CD4-positive, alpha-beta T cell (primary cell): Measurements from ENCODE around the gene NOL12. TPM values are rescaled to one million over a fixed set of nuclear protein-coding genes. Genes with fewer than 3 reads are reported as not detected.

Source experiments
- ATAC-seq: fragments of 200-7000 bp; cut with Tn5 transposase; one replicate; pipeline ENCODE4 v1.10.0; 2022; ENCODE audit warnings: mild to moderate bottlenecking; ENCODE audit not compliant: poor library complexity
- CTCF ChIA-PET: fragments of 350-600 bp; sonication (Branson Sonifier 250); formaldehyde crosslinking; loops from one replicate; lab custom pipeline; 2021; ENCODE audit warnings: antibody characterized with exemption, inconsistent platforms; lab: Charles Lee
- POLR2A ChIA-PET: fragments of 350-600 bp; sonication (Branson Sonifier 250); formaldehyde crosslinking; loops from one replicate; lab custom pipeline; 2021; ENCODE audit warnings: antibody characterized with exemption, inconsistent platforms; lab: Charles Lee
- DNase-seq, 14 experiments: peaks; one replicate each; pipeline ENCODE4 v3.0.0-alpha.2; 2013 to 2020; ENCODE audit warnings: mixed read lengths in 2 of 14
- H3K27ac ChIP-seq, 2 donors: one replicate each; pipeline versions ENCODE4 v1.5.1 to v1.7.0; 2013; ENCODE audit warnings: low read length in 2 of 2, low read depth in 1 of 2, mild to moderate bottlenecking in 1 of 2
- H3K27me3 ChIP-seq, 2 experiments: 1 replicate in 1 of 2; 2 replicates in 1 of 2; pipeline versions ENCODE4 v1.6.1 to v1.7.0; 2013; ENCODE audit warnings: low read length in 2 of 2, control low read depth in 1 of 2, mild to moderate bottlenecking in 1 of 2, moderate library complexity in 1 of 2; ENCODE audit not compliant: insufficient read depth in 2 of 2, control insufficient read depth in 1 of 2
- H3K36me3 ChIP-seq: one replicate; pipeline ENCODE4 v1.6.1; 2013; ENCODE audit warnings: low read length, control low read depth; ENCODE audit not compliant: insufficient read depth
- H3K4me1 ChIP-seq: one replicate; pipeline ENCODE4 v1.6.1; 2013; ENCODE audit warnings: low read length, control low read depth; ENCODE audit not compliant: insufficient read depth
- H3K4me3 ChIP-seq: one replicate; pipeline ENCODE4 v1.5.1; 2013; ENCODE audit warnings: mild to moderate bottlenecking, low read length, moderate library complexity
- H3K9me3 ChIP-seq, 2 experiments: 1 replicate in 1 of 2; 2 replicates in 1 of 2; pipeline versions ENCODE4 v1.6.1 to v1.7.0; 2013; ENCODE audit warnings: low read length in 2 of 2, mild to moderate bottlenecking in 2 of 2, control low read depth in 1 of 2, moderate library complexity in 1 of 2; ENCODE audit not compliant: control insufficient read depth in 1 of 2, insufficient read depth in 1 of 2
- H3K27ac Mint-ChIP-seq: one replicate; pipeline ENCODE4 v1.8.0; 2020; ENCODE audit warnings: mixed read lengths
- H3K27me3 Mint-ChIP-seq: one replicate; pipeline ENCODE4 v1.8.0; 2021; ENCODE audit warnings: mixed read lengths
- H3K36me3 Mint-ChIP-seq: one replicate; pipeline ENCODE4 v1.8.0; 2021; ENCODE audit warnings: low read depth, mixed read lengths
- H3K4me1 Mint-ChIP-seq: one replicate; pipeline ENCODE4 v1.8.0; 2021; ENCODE audit warnings: low read depth, mixed read lengths
- H3K4me3 Mint-ChIP-seq: one replicate; pipeline ENCODE4 v1.8.0; 2020; ENCODE audit warnings: mild to moderate bottlenecking, mixed read lengths
- H3K9me3 Mint-ChIP-seq: one replicate; pipeline ENCODE4 v1.8.0; 2020; ENCODE audit warnings: mixed read lengths
- CTCF ChIP-seq: fragments of 200-600 bp; IDR thresholded peaks from one replicate; pipeline ENCODE4 v1.8.0; 2022; ENCODE audit warnings: antibody characterized with exemption, mild to moderate bottlenecking
- intact Hi-C, 2 experiments: fragments of 100-400 bp; cut with DNase I in 1 of 2; cut with micrococcal nuclease in 1 of 2; formaldehyde crosslinking; loops; one replicate each; pipeline versions ENCODE4 v1.15.1 to v1.9.0; 2023 to 2025; cut with DNase I, micrococcal nuclease
- total RNA-seq, 174 experiments: library from RNA in 2 of 174; stranded (reverse) in 2 of 174; gene quantifications; one replicate each; pipeline ENCODE4 v1.2.3 and lab custom pipeline; 2021 to 2026

Gene NOL12
- total RNA-seq, 2 experiments from 2014 or later = 24.3 to 26.2 TPM

- intact Hi-C loops = loop anchor here (1.0 kb wide), 1 partner anchor 21 kb away; no protein-coding TSS in a partner anchor
- Mint-ChIP-seq H3K4me1 (peaks cover 49% of the 10 kb centered on the region), H3K9me3 (no peaks in the 10 kb centered on the region), H3K27me3 (no peaks in the 10 kb centered on the region), H3K27ac (no peak overlapping the region), H3K36me3 (peaks cover 19% of the 10 kb centered on the region), H3K4me3 (peak overlapping the region; percentile 54)
- ATAC-seq (no peak), DNase-seq (no peak)
- Histone ChIP-seq H3K9me3 (no peaks in the 10 kb centered on the region), H3K36me3 (peaks cover 7% of the 10 kb centered on the region), H3K27ac (no peak overlapping the region), H3K4me1 (peaks cover 35% of the 10 kb centered on the region), H3K4me3 (no peak overlapping the region), H3K27me3 (no peaks in the 10 kb centered on the region)
- TF ChIP-seq CTCF = no peak
- CTCF ChIA-PET = interaction anchor here (1.5 to 5.6 kb wide), 4 partner anchors 9 to 21 kb away, joined by 4 to 63 read pairs (median 20); no protein-coding TSS in a partner anchor
- POLR2A ChIA-PET = interaction anchor here (0.9 to 9.8 kb wide), 5 partner anchors 13 to 33 kb away, joined by 4 to 256 read pairs (median 7); partner anchors contain the start of genes LGALS1 and NOL12
These were observed 25.5 kb upstream of the NOL12 start for GRCh38 chr22:37660709-37661045.

- peaks cover 13% of the 10 kb centered on the region for H3K36me3 ChIP-seq
- Mint-ChIP-seq H3K36me3 (peaks cover 15% of the 10 kb centered on the region), H3K27me3 (no peaks in the 10 kb centered on the region), H3K4me1 (peaks cover 45% of the 10 kb centered on the region), H3K27ac (no peak overlapping the region), H3K9me3 (no peaks in the 10 kb centered on the region), H3K4me3 (peak overlapping the region; percentile 66)
- ATAC-seq (no peak), DNase-seq (peak in 6 of 14 experiments; percentile 10 to 65 (median 40))
- ChIA-PET POLR2A (interaction anchor here (0.6 to 9.8 kb wide), 8 partner anchors 12 to 1506 kb away, joined by 3 to 256 read pairs (median 4); partner anchors contain the start of genes LGALS1 and NOL12), CTCF (interaction anchor here (0.7 to 5.6 kb wide), 8 partner anchors 8 to 1646 kb away, joined by 3 to 63 read pairs (median 4); no protein-coding TSS in a partner anchor)
- intact Hi-C loops = loop anchor here (1.0 kb wide), 1 partner anchor 20 kb away; no protein-coding TSS in a partner anchor
- no peak overlapping the region for H3K27ac ChIP-seq
- H3K27me3 ChIP-seq = no peaks in the 10 kb centered on the region
- H3K4me3 ChIP-seq = no peak overlapping the region
- no peak for TF ChIP-seq CTCF
- H3K4me1 ChIP-seq = peaks cover 35% of the 10 kb centered on the region
- no peaks in the 10 kb centered on the region for H3K9me3 ChIP-seq
These were observed 24.8 kb upstream of the NOL12 start for GRCh38 chr22:37661160-37661924.

- no peak overlapping the region for H3K27ac Mint-ChIP-seq
- H3K27me3 ChIP-seq = no peaks in the 10 kb centered on the region
- no peak for TF ChIP-seq CTCF
These were observed 24.1 kb upstream of the NOL12 start for GRCh38 chr22:37662039-37662438.

More at GRCh38 chr22:37662039-37662438, 24.1 kb upstream of the NOL12 start:
- Histone ChIP-seq H3K4me3 (no peak overlapping the region), H3K36me3 (peaks cover 17% of the 10 kb centered on the region), H3K27ac (no peak overlapping the region), H3K9me3 (no peaks in the 10 kb centered on the region), H3K4me1 (peaks cover 35% of the 10 kb centered on the region)
- Mint-ChIP-seq H3K36me3 (peaks cover 16% of the 10 kb centered on the region), H3K4me3 (peak overlapping the region; percentile 17), H3K27me3 (no peaks in the 10 kb centered on the region), H3K4me1 (peaks cover 43% of the 10 kb centered on the region), H3K9me3 (no peaks in the 10 kb centered on the region)
- ChIA-PET POLR2A (interaction anchor here (0.9 to 9.8 kb wide), 6 partner anchors 12 to 52 kb away, joined by 3 to 256 read pairs (median 5); partner anchors contain the start of genes LGALS1 and NOL12), CTCF (interaction anchor here (0.7 to 5.6 kb wide), 6 partner anchors 10 to 1647 kb away, joined by 3 to 63 read pairs (median 5); no protein-coding TSS in a partner anchor)
- DNase-seq (no peak), ATAC-seq (no peak)
- intact Hi-C loops = no loop called here
